ENCODE results near the gene CALHM3.
"Not testable (repeated sequence)": the region's sequence is repeated elsewhere in the genome, so short reads cannot be mapped to it uniquely, and the experiment has no call there.

CALHM3 gene

DNA sequence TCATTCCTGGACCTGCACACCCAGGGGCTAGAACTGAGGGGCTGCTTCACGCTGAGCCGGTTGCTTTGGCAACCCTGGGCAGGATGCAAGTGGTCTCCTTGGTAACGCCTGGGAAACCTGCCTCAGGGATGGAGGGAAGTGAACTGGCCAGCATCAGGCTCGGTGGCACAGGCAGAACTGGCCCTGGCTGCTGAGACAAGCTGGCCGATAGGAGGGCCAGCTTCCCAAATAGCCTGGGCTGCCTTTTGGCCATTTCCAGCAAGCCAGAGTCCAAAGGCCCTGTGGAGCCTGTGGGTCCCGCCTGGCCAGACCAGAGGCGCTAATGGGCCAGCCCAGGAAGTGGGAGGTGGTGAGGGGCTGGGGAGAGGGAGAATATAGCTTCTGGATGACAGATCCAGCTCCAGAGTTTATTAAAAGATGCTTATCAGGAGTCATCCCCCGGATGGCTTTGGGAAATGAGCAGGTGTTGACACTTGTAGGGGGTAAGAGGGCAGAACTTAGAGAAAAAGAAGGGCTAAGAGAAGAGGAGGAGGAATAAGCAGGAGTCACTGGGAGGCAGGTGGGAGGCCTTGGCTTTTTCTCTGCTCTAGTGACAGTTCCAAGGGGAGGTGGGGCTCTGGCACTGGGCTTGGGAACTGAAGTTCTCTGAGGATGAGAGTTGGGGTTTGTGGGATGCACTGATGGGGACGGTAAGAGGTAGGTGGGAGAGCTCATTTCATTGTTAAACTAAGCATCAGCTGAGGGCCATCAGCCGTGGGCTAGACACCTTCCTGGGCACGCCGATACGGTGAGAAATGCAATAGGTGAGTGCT is 24.0 kb upstream of the CALHM3 start:
- DNase-seq, result no peak

DNA sequence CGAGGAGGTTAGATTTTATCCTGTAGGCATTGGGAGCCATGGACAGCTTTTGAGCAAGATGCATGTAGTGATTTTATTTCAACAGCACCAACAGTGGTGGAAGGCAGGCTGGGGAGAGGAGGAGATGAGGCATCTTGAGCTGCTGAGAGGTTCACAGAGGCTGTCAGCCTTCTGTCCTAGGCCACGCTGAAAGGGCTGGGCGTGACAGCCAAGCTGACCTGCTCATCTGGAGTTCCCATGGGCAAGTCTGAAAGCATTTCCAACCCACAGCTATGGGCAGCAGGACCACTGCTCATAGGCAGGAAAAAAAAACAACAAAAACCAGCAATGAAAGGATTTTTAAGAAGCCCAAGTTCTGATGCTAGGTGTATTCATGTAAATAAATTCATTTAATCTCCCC is 22.1 kb upstream of the CALHM3 start:
- DNase-seq, result no peak

DNA sequence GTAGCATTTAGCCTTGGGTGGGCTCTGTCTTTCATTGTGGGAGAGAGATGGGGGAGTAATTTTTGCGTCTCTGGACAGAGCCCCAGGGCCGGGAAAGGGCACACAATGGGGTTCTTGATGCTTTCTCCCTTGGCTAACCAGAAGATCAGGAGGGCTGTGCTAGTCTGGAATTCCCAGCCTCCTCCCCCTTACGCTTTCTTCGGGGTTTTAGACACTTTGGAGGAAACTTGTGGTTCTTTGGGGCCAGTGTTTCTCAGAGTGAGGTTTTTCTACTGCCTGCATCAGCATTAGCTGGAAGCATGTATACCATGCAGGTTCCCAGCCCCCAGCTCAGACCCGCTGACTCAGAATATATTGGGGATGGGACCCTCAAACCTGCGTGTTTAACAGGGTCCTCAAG is 21.4 kb upstream of the CALHM3 start:
- DNase-seq, result no peak

DNA sequence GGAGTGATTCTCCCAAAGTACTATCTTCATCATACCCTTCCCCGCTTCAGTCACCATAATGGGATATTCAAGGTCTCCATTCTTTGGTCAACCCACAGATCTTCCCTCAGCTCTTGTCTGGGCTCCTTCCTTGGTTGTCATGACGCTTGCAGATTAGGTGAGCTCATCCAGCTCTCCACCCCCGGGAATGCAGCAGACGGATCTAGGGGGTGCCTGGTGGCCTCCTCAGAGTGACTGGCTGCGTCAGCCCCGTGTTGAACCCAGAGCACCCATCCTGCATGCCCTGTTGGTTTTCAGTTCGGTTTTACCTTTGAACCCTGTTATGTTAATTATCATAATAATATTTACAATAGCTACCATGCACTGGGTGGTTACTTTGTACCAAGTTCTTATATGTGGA is 20.8 kb upstream of the CALHM3 start:
- DNase-seq, result no peak

DNA sequence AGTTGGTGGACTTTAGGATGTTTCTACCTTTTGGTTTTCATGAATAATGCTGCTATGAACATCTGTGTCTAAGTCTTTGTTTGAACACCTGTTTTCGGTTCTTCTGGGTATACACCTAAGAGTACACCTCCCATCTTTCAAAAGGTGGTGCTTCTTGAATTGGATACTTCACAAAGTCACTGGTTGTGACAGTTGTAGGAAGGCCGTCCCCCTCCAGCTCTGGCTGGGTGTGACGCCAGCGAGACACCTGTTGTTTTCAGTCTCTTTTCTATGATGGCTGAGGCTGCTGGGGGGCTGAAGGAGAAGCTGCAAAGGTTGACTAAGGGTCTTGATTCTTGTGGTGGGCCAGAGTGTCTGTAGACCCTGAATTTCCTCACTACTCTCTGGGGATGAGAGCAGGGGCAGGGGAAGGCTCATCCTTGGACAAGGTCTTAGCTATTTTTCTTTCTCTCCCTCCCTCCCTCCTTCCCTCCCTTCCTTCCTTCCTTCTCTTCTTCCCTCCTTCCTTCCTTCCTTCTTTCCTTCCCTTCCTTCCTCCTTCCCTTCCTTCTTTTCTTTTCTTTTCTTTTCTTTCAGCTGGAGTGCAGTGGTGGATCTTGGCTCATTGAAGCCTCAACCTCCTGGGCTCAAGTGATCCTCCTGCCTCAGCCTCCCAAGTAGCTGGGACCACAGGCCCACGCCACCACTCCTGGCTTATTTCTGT is 20.0 kb upstream of the CALHM3 start:
- DNase-seq, result no peak

DNA sequence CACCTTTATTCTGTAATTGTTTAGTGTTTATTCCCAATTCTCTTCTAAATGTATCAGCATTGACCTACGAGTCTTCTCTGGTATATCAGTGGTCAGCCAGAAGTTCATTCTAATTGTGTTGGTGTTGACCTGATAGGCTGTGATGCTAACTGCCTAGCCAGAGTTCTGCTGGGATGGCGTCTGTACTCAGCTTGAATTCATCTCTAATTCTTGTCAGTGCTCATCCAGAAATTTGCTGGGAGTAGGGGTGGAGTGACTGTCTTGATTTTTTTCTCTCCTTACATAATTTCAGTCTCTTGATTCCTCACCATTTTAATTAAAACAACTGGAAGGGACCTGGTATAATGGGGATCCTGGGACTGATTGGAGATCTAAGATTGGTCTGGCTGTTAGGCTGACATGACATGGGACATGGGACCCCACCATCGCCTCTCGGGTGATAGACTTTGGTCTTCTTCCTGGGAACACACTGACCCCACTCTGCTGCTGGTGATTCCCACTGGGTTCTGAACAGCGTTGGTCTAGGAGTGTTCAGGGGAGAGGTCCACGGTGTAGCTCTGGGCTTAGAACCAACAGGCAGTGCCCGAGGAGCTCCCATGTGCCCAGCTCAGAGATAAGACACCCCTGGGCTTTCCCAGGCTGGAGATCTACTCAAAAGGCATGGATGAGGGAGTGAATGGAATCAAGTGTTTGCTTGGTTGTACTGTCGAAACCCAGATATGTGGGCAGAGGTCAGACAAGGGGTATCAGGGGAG is 18.3 kb upstream of the CALHM3 start:
- no peak for DNase-seq

DNA sequence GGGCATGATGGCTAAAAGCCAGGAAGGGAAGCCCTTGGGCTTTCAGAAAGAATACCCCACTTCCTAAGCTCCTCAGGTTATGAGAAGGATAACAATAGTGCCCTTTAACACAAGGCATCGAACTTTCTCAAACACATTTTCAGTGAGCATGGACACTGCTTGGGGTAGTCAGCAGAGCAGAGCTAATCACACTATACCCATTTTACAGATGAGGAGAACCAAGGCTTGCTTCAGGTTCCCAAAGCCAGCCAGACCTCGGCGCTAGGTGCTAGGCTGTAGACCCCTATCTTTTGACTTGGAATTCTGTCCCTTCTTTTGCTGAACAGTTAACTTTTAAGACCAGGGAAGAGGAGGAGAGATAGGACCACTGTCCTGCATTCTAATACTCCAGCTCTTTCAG is 16.3 kb upstream of the CALHM3 start:
- no peak for DNase-seq

DNA sequence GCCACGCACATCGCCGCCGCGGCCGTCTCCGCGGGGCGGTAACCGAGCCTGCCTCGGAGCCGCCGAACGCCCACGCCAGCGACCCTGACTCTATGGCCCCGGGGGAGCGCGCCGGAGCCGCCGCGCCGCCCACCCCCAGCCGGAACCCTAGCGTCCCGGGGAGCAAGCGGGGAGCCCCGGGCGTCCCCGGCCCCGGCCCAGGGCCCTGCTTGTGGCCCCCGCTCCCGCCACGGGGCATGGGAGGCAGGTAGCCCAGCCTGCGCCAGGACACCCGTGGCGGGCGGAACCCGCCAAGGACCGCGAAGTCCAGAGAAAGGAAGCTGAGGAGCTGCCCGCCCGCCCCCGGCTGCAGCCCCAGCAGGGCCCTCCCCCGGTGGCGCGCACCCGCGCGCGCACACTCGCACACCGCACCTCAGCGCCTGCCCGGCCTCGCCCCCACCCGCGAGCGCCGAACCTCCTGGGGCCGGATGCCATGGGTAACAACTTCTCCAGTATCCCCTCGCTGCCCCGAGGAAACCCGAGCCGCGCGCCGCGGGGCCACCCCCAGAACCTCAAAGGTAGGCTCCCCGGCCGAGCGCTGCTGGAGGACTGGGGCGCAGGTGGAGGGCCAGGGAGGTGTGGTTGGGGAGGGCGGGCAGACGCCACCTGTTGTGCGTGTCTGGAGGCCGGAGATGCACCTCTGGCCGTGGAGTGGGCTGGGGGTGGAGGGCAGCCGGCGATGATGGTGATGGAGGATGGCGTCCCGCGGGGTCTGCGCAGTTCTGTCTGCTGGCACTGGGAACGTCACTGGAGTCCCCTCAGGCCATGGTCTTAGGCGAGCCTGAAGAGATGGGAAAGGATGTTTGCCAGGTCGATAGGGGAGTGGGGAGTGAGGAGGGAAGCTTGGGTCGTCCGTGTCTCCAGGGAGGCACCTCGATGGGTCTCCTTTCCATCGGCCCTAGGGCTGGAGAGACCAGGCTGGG is 15.2 kb upstream of the CALHM3 start:
- peak; percentile 14 for DNase-seq

DNA sequence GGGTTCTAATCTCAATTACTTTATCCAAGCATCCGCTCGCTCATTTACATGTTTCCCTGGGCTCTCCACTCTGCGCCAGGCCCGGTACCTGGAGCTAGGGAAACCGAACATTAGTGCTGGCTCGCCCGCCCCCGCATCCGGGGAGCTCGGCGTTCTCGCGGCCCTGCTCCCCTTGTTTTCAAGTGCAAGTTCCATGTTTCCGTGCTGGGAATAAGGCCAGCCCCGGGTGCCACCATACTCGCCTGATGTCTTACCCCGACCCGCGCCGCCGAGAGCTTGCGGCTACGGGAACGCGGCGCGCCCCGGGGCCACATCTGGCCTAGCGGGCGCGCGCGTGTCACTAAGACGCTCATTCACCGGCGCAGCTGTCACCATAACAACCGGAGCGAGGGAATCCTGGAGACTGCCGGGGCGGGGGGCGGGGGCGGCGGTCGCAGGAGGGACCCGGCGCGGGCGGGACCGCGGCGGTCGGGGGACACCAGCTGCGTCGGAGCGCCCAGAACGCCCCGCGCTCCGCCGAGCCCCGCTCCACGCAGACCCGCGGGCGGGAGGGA is 14.4 kb upstream of the CALHM3 start, which contains the start of gene NEURL1:
NEURL1 (plus strand) TSS at position 344 of the 554 bp plus-strand sequence. CDS start 683 bp downstream, outside the sequence.
- DNase-seq, result no peak

DNA sequence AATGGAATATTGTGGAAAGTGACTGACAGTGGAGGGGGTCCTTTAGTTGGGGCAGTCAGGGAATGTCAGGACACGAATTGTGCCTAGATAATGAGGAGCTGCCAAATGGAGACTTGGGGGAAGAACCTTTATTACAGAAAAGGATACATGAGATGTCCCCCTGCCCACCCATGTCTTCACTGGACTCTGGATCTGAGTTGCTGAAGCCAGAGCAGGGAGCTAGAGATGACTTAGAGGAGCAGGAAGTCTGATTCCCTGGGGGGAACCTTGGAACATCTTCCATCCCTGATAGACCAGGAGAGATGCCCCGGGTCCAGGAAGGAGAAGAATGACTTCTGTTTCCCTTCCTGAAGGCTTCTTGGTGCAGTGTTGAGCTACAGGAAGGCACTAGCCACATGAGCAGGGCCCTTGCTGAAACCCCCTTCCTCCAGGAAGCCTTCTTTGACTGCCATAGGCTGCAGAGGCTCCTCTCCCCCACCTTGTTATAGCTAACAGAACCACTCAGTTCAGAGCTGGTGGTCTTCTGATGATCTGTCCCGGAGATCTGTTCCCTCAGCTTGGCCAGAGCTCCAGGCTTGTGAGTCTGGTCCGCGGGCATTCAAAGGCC is 13.7 kb upstream of the CALHM3 start:
- no peak for DNase-seq

DNA sequence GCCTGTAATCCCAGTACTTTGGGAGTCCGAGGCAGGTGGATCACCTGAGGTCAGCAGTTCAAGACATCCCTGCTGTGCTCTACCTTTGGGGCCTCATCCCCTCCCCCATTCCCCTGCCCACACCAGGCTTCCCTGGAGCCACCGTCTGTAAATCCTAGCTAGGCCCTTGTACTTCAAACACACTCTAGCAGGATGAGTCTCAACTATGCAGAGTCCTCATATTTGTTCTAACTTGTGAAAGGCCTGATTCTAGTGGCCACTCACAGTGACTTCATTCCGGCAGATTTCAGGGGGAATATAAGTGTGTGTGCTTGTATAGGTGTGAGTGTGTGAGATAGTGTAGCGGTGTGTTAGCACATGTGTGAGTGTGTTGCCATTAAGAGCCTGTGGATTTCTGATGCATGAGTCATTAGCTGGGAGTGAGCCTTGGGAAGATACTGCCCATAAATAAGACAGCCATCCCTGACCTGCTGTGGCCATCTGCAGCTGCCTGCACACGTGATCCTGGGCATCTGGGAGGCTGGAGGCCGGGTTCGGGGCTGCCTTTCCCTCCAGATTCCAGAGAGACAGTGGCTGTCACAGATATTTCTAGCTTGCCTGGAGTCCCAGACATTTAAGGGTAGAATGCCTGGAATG is 12.8 kb upstream of the CALHM3 start:
- no peak for DNase-seq

DNA sequence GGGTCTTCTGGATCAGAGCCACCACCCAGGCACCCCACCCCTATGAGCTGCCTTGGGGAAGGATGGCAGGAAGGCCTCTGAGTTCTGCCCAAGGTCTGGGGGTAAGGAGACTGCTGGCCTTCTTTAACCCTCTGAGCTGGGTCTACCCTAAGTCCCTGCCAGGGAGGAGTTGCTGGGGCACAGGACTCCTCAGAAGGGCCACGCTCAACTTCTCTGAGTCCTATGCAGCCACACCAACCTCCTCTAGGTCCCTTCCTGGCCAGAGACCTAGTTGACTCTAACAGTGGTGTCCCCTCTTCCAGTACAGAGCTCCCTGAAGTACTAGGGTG is 11.9 kb upstream of the CALHM3 start:
- no peak for DNase-seq

DNA sequence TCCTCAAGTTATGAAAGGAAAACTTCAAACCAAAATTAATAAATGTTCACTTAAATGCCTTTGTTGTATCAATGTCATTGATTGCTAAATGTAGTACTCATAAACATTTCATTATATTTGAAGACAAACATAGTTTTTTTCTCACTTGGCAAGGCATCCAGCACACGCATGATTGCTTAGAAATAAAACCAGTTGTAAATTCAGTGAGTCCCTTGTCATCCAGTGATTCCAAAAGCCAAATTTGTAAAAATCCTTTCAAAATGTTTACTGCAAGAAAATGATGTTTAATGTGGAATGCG is 8.3 kb upstream of the CALHM3 start:
- no peak for DNase-seq

DNA sequence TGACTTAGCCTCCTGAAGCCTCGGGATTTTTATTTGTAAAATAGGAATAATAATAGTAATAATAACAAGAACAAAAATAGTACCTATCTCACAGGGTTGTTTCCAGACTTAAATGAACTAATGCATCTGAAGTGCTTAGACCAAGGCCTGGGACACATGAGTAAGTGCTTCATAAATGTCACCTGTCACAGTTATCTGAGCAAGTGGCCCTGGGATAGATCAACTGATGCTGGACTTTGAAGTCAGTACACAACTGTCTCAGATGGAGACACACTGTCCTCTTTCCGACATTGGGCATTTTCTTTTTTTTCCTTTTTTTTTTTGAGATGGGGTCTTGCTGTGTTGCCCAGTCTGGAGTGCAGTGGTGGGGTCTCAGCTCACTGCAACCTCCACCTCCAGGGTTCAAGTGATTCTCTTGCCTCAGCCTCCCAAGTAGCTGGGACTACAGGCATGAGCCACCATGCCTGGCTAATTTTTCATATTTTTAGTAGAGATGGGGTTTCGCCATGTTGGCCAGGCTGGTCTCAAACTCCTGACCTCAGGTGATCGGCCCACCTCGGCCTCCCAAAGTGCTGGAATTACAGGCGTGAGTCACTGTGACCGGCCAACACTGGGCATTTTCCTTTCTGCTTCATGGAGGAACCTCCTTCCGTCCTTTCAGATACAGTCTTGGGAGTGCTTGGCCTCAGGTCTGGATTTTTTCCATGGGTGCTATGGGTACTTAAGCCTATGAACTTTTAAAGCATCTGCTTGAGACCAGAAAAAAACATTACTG is 7.8 kb upstream of the CALHM3 start:
- not testable (repeated sequence) for DNase-seq

DNA sequence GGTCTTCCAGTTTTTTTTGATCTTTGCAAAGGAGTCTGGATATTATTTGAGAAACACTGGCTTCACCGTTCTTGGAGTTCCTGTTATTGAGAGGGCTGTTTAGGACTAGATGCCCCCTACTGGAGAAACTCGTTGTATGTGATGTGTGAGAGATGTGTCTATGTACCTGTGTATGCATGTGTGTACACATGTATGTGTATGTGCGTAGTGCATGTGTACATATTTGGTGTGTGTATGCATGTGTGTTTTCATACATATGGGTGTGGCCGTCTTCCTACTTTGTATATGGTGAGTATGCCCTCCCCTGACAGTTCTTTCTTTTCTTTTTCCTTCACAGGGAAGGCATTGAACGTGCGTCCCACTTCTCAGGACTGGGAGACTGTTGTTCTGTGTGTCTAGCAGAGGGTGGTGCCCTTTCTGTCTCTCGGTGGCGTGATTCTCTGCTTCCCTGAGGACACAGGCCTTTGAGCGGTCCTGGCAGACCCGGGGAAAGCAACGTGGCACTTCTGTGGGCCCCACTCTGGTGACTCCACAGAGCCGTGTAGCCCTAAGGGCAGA is 3.0 kb upstream of the CALHM3 start:
- DNase-seq, result peak; percentile 67

DNA sequence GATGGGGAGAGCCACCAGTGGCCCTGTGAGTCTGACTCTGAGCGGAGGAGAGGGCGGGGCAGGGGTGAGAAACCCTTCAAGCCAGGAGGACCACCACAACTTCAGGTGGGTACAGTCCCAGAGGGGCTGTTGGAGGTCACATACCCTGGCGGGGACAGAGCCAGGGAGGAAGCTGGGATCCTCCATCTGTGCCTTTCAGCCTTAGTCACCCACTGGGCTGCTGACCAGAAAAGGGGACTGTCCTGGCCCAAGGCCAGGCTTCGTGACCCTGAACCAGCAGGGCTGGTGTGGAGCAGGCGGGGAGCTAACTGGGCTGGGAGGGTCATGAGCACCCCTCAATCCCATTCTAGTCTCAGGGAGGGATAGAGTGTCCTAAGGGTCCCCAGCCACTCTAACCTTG is 1.5 kb upstream of the CALHM3 start:
- DNase-seq, result no peak

DNA sequence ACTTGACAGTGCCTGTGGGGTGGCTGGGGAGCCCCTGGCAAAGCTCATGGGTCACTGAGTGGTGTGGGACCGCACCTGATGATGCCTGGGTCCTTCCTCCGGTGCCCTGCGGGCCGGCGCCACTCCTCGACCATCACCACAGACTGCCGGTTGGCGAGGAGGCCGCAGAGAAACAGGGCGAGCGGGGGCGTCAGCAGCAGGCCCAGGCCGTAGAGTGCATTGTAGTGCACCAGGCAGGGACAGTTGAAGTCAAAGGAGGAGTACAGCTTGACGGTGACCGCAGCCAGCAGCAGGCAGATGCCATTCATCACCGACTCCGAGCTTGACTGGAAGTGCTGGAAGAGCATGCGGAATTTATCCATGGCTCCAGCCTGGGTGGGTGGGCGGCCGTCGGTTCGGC is 369 bp downstream of the CALHM3 start:
- DNase-seq, result no peak

DNA sequence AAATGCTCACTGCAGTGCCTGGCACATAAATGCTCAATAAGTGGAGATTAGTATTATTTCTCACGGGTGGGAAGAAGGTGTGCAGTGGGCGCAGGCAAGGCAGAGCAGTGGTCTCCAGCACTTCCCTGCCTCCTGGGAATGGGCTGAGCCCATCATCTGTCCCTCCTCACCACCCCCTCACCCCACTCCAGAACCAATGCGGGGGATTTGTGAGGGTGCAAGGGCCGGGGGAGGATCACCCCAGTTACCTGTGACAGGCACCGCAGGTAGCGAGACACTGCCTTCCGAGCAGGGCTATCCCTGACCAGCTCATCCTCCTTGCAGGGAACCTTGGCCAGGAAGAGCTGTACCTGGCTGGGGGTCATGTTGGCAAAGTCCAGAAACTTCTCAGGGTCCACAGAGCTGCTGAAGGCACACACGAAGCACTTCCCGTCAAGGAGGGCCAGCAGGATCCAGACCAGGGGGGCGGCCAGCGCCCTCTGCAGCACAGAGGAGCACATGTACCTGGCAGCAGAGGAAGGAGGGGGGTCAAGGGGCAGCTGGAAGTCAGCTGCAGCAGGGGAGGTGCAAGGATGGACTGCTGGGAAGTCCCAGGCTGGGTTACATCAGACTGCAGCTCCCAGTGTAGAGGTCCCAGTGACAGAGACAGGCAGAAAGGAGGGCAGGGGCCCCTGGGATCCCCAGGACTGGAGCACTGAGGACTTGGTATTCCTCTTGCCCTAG is 2.8 kb downstream of the CALHM3 start:
- DNase-seq, result no peak

DNA sequence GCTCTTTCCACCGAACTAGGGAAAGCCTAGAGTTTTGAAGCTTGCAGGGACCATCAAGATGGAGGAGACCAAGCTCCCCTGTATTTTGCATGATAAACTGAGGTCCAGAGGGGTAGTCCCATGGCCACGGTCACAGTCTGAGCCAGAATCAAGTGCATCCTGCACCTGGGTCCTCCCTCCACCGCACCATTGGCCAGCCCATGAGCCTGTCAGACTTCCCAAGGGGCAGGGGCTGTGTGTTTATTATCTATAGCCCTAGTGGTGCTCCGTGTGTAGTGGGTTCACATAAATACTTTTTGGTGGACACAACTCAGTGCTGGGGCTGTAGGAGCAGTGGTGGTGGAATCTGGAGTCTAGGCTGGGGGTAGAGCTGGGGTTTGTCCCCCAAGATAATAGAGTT is 3.6 kb downstream of the CALHM3 start:
- no peak for DNase-seq

DNA sequence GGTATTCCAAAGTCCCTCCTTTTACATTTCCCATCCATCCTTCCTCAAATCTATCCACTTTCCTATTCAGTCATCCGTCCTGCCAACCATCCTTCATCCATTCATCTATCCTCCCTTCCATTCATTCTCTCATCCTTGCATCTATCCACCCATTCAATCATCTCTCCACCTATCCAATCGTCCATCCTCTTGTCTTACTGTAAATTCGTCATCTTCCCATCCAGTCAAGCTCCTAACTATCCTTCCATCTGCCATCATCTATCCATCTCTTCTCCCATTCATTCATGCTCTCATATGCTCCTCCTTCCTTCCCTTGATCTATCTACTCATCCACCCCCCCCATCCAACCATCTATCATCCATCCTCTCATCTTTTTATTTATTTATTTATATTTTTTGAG is 5.0 kb downstream of the CALHM3 start:
- DNase-seq, result no peak
